ENCODE measurements around the gene ZFP69B. TPM values are rescaled to one million over a fixed set of nuclear protein-coding genes. Genes with fewer than 3 reads are reported as not detected.
"Not testable (repeated sequence)": the region's sequence is repeated elsewhere in the genome, so short reads cannot be mapped to it uniquely, and the experiment has no call there.

ZFP69B gene
- total RNA-seq, 1 donor from 2014 or later = 1.3 TPM

DNA sequence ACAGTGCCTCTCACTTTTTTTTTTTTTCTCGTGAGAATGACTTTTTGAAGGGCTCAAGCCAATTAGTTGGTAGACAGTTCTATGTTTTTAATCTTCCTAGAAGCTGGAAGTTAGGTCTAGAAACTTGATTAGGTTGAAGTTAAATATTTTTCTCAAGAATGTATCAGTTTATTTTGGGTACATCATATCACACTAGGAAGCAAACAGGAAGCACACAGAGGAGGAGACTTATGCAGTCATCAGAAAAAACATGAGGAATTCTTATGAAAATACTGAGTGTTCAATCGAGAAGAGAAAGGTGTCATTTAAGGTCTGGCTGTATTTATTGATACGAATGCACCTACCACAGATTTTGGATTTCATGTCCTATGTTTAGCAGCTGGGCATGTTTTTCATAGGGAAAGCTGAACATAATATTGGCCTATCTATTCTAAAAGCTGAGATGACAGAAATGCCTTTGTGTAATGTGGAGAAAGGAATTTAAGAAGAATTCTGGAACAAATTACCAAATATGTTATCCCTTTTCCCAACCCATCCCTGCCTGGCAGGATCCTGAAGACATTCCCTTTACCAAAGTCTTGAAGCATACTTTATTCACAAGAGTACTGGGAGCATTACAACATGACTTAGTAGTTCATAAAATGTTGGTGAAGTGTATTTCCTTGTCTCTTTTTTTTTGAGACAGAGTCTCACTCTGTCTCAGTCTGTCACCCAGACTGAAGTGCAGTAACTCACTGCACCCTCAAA, 17.5 kb upstream of the ZFP69B start:
- ATAC-seq (ENCODE audit: poor library complexity) (no peak), DNase-seq (no peak)
- intact Hi-C loops (cut with DNase I) = no loop called here

DNA sequence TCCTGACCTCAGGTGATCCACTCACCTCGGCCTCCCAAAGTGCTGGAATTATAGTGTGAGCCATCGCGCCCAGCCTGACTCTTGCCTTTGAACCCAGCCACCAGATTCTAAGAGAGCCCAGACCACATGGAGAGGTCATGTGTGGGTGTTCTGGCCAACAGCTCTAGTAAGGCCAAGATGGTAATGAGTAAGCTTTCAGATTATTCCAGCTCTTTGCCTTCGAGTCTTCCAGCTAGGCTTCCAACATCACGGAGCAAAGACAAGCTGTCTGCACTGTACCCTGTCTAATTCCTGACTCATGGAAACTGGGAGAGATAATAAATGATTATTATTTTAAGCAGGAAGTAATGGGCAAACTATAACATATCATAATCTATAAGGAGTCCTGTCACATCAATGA, 14.8 kb upstream of the ZFP69B start:
- intact Hi-C loops (cut with DNase I) = no loop called here
- no peak for ATAC-seq (ENCODE audit: poor library complexity)
- no peak for DNase-seq

- intact Hi-C loops (cut with DNase I) = no loop called here
- no peak for ATAC-seq (ENCODE audit: poor library complexity)
- no peak for DNase-seq
Observed at GRCh38 chr1:40435876-40436275, 14.4 kb upstream of the ZFP69B start.

DNA sequence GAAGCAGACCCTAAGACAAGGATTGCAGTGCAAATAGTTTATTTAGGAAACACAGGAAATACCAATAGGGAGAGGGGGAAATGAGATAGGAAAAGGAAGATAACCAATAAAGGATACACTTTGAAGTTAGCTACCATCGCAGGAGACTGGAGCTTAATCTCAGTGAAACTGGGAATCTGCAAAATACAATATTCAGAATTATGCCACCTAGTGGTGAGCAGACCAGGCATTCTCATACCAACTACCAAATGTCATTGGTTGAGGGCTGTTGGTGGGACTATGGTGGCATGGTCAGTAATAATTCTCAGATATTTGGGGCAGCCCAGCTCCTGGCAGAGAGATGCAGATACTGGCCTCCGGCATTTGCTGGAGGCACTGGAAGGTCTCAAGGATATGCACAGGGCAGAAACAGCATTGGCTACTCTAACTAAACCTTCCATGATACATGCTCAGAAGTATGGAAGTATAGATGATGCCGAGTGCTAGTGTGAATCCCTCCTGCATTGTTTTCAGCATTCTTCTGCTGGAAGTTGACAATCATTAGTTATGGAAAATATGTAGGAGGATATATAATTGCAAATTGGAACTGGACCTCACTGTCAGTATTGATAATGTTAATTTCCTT, 11.8 kb upstream of the ZFP69B start:
- intact Hi-C loops (cut with DNase I) = no loop called here
- no peak for DNase-seq
- no peak for ATAC-seq (ENCODE audit: poor library complexity)

- no peak for DNase-seq
- no peak for ATAC-seq (ENCODE audit: poor library complexity)
- intact Hi-C loops (cut with DNase I) = no loop called here
Observed at GRCh38 chr1:40439247-40439646, 11.0 kb upstream of the ZFP69B start.

GRCh38 chr1:40450495-40451237, 390 bp downstream of the ZFP69B start:
- ATAC-seq (ENCODE audit: poor library complexity) = peak; percentile 19
- DNase-seq = no peak
- intact Hi-C loops (cut with DNase I) = no loop called here

GRCh38 chr1:40451238-40451585, 936 bp downstream of the ZFP69B start:
- ATAC-seq (ENCODE audit: poor library complexity) = no peak

GRCh38 chr1:40454873-40455272, 4.6 kb downstream of the ZFP69B start:
- DNase-seq (no peak), ATAC-seq (ENCODE audit: poor library complexity) (no peak)
- intact Hi-C loops (cut with DNase I) = no loop called here

More at GRCh38 chr1:40451238-40451585, 936 bp downstream of the ZFP69B start:
- DNase-seq = no peak
- intact Hi-C loops (cut with DNase I) = no loop called here

- DNase-seq (no peak), ATAC-seq (ENCODE audit: poor library complexity) (no peak)
- intact Hi-C loops (cut with DNase I) = no loop called here
Observed at GRCh38 chr1:40462956-40463590, 12.8 kb downstream of the ZFP69B start.

- DNase-seq = no peak
- intact Hi-C loops (cut with DNase I) = no loop called here
- no peak for ATAC-seq (ENCODE audit: poor library complexity)
Observed at GRCh38 chr1:40469327-40469726, 19.1 kb downstream of the ZFP69B start.

GRCh38 chr1:40475268-40475667, 25.0 kb downstream of the ZFP69B start:
- DNase-seq = no peak
- intact Hi-C loops (cut with DNase I) = no loop called here
- ATAC-seq (ENCODE audit: poor library complexity) = no peak

DNA sequence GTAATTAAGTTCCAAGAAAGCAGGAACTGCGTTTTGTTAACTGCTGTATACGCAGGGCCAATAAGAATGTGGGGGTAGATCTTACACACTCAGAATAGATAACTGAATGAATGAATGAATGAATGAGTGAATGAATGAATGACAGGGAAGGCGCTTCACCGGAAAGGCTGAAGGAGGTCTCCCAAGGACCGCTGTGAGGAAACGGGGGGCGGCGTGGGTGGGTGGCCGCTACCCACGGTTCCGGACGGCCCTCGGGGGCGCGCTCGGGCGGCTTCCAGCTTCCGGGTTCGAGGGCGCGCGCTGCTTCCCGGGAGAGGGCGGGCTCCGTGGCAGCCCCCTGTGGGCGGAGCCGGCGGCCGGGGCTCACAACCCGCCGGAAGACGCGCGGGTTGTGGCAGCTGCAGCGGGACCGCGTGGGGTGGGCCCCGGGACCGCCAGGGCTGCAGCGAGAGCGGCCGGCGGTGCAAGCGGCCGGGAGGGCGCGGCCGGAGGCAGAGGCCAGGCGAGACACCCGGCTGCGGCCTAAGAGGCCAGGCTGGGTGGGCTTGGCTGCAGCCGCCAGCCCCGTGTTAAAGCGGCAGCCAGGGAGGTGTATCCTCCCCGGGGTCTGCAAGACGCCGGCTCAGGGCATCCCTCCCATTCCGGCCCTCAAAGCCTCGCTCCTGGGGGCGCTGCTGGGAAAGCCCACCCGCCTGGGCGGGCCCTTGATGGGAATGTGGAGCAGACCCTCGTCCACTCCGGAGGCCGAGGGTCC, 26.8 kb downstream of the ZFP69B start, which contains the start of gene ZFP69:
TSS of gene ZFP69 (plus strand) at position 367 of the 754 bp plus-strand sequence. CDS start 2,072 bp downstream, outside the sequence.
- DNase-seq (peak; percentile 89), ATAC-seq (ENCODE audit: poor library complexity) (peak; percentile 98)
- intact Hi-C loops (cut with DNase I) = no loop called here

GRCh38 chr1:40477678-40478053, 27.4 kb downstream of the ZFP69B start:
- DNase-seq = no peak
- intact Hi-C loops (cut with DNase I) = no loop called here

DNA sequence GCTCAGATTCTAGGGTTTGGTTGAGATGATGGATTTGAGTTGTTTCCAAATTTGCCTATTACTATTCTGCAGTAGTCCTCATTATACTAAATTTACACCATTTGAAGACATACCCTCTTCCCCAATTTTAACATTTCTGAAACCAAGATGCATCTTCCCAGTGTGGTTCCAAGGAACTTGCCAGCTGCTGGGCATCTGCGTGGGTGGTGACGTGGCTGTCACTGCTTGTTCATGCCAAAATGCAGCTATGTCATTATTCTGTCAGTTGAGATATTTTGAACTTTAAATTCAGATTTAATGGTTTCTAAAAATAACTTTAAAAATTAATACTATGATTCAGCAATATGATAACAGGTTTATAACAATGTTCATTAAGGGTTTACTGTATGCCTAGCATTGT, 28.0 kb downstream of the ZFP69B start:
- ATAC-seq (ENCODE audit: poor library complexity) (no peak), DNase-seq (no peak)
- intact Hi-C loops (cut with DNase I) = no loop called here

More at GRCh38 chr1:40477678-40478053, 27.4 kb downstream of the ZFP69B start:
- ATAC-seq (ENCODE audit: poor library complexity) = peak; percentile 55

DNA sequence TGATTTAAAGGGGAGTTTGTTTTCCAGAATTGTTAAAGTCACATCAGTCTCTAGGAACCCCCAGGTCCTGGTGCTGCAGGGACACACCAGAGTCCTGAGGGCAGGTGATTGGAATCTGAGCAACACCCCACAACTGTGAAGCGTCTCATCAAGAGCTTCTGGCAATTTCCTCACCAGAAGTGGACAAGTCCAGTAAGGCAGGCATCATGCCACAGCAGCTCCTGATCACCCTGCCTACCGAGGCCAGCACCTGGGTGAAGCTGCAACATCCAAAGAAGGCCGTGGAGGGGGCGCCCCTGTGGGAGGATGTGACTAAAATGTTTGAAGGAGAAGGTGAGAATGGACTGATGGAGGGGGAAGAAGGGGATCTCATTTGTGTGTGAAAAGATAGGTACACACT, 28.9 kb downstream of the ZFP69B start:
- ATAC-seq (ENCODE audit: poor library complexity) (no peak), DNase-seq (no peak)
- intact Hi-C loops (cut with DNase I) = no loop called here

GRCh38 chr1:40495315-40495903, 45.1 kb downstream of the ZFP69B start:
- DNase-seq = no peak
- intact Hi-C loops (cut with DNase I) = no loop called here
- no peak for ATAC-seq (ENCODE audit: poor library complexity)

DNA sequence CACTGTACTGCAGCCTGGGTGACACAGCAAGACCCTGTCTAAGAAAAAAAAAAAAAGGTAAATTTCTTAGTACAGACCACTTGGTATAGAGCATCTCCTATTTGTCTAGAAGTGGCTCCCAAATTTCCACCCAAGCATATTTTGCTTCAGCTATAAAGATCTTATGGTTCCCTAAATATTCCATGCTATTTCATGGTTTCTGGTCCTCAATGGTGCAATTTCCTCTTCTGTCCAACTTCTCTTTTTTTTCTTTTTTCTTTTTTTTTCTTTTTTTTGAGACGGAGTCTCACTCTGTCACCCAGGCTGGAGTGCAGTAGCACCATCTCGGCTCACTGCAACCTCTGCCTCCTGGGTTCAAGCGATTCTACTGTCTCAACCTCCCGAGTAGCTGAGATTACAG, 52.4 kb downstream of the ZFP69B start:
- DNase-seq; intact Hi-C loops (cut with DNase I); ATAC-seq (ENCODE audit: poor library complexity): not testable (repeated sequence)

DNA sequence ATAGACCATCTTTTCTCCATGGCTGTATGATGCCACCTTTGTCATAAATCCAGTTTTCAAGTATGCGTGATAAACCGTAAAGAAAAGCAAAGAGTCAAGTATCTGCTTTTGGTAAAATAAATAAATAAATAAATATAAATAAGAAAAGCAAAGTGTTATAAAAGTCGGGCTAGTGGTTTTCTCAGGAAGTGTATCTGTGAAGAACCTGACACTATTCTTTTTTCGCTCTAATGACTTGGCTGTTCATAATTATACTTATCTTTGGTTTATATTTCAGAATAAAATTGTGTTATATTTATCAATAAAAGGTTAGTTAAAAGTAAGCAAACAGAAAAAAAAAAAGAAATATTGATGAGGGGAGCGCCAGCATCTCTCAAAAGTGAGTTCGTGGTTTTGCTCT, 57.7 kb downstream of the ZFP69B start:
- ATAC-seq (ENCODE audit: poor library complexity) (no peak), DNase-seq (no peak)
- intact Hi-C loops (cut with DNase I) = no loop called here
